ENCODE data around the gene NR4A2.
A peak's percentile ranks its signal among the peaks of the same experiment; 100 is the strongest.

DNA sequence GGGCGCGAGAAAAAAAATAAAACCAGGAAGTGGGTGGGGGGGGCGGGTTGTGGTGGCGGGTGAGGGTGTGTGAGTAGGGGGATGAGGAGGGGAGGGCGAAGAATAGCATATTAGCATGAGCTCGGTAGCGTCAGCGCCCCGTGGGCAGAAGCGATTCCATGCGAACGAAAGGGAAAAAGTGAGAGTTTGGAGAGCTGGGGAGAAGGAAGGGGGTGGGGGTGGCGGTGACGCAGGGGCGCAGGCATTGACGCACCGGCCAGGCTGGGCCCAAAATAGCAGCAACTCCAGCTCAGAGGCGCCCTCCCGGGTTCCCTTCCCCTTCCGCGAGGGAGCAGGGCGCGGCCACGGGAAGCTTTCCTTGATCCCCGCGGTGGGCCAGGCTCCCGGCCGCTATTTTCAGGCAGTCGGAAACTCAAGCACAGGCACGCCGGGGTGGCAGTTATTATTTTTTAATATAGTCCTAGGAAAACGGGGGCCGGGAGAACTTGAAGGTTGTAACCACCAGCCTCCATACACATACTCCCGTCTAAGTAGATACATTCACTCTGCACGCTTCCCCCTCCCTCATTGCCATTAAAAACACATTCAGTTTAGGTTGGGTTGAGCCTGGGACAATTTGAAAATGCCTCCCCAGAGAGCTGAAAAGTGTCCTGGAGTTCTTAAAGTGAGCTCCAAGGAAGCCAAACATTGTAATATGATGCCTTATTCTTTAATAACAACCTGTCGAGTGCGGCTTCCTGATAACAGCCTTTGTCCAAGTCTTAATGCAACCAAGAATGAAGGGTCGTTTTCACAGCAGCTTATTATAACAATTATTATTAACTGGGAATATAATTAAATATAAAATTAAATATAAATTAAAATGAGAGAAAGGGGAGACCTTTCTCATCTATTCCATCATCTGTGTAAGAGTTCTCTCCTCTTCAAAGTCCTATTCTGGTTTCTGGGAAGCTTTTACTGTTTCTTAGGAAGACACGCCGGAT is 2.3 kb upstream of the NR4A2 start:
- TF ChIP-seq, protein P1, sequence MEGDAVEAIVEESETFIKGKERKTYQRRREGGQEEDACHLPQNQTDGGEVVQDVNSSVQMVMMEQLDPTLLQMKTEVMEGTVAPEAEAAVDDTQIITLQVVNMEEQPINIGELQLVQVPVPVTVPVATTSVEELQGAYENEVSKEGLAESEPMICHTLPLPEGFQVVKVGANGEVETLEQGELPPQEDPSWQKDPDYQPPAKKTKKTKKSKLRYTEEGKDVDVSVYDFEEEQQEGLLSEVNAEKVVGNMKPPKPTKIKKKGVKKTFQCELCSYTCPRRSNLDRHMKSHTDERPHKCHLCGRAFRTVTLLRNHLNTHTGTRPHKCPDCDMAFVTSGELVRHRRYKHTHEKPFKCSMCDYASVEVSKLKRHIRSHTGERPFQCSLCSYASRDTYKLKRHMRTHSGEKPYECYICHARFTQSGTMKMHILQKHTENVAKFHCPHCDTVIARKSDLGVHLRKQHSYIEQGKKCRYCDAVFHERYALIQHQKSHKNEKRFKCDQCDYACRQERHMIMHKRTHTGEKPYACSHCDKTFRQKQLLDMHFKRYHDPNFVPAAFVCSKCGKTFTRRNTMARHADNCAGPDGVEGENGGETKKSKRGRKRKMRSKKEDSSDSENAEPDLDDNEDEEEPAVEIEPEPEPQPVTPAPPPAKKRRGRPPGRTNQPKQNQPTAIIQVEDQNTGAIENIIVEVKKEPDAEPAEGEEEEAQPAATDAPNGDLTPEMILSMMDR (IDR thresholded peaks at IDR 0.05) = no peak
- peak; percentile 85 to 87 for TF ChIP-seq POLR2A (IDR thresholded peaks at IDR 0.05)
